ENCODE results near the gene NSUN7.

Gene NSUN7

DNA sequence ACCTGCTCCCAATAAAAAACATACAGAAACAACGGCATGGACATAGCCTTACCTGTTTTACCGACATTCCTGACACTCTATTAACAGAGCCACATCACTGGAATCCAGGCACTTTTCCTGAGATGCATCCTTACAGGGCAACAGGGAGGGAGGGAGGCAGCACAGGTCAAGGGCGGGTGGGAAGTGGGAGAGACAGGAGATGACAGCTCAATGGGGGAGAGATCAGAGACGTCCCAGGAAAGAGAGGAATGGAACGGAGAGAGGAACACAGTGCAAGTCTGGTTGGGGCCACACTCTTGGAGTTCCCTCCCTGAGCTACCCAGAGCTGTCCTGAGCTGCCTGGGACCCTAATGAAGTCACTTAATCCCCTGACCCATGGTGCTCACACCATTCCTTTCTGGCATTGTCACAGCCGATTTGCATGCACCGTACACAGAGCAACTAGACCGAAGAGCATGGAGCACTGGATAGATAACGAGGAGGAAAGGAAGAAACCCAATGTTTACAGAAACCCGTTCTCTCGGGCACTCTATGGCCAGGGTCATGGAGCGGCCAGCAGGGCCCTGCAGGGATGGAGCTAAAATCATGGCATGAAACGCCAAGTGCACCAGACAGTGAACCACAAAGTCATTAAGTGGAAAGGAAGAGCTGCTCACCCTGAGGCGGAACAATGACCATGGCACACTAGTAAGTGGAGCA lies 93.1 kb downstream of the NSUN7 start:
- H3K4me1 ChIP-seq (ENCODE audit: control insufficient read depth, insufficient read depth, low read length): no peaks in the 10 kb centered on the region
- no peaks in the 10 kb centered on the region for H3K36me3 ChIP-seq (ENCODE audit: control insufficient read depth, insufficient read depth, low read length)
- H3K27me3 ChIP-seq (ENCODE audit: control insufficient read depth, insufficient read depth, low read length): no peaks in the 10 kb centered on the region
- no peak overlapping the region for H3K4me3 ChIP-seq (ENCODE audit: low read length)
- no peaks in the 10 kb centered on the region for H3K9me3 ChIP-seq (ENCODE audit: control insufficient read depth, low read length)
- H3K9ac ChIP-seq (ENCODE audit: low read length): no peak overlapping the region

DNA sequence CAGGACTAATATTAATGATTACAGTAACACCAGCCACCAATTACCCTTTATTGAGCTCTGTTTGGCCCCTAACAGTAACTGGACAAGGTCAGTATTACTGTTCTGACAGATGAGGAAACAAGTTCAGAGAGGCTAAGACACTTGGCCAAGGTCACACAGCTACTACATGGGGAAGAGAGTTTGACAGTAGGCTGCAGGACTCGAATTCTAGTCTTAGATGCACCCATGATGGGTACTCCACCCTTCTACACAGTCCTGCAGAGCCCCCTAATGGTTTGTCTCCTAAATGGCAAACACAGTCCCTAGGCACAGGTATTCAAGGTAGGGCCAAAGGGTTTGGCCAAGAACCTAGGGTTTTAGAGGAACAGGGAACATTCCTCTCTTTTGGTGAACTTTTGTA lies 93.9 kb downstream of the NSUN7 start:
- Histone ChIP-seq H3K4me3 (ENCODE audit: low read length) (no peak overlapping the region), H3K27me3 (ENCODE audit: control insufficient read depth, insufficient read depth, low read length) (no peaks in the 10 kb centered on the region), H3K4me1 (ENCODE audit: control insufficient read depth, insufficient read depth, low read length) (no peaks in the 10 kb centered on the region), H3K9me3 (ENCODE audit: control insufficient read depth, low read length) (no peaks in the 10 kb centered on the region), H3K36me3 (ENCODE audit: control insufficient read depth, insufficient read depth, low read length) (no peaks in the 10 kb centered on the region), H3K9ac (ENCODE audit: low read length) (no peak overlapping the region)

DNA sequence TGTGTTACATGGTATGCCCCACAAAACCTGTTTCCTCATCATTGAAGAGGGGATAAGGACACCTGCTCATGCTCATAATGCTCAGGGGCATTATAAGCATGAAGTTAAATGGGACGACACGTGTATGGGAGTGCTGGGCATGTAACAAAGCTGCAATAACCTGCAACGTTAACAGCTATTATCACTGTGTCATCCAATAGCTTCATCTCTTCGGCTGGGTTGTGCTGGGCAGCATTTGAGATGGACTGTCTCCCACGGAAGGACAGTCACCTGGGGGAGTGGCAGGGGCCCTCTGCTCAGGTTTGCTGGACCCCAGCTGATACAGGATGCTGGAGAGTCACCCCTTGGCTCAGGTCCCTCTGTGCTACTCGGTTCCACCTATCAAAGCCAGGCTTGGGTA lies 94.5 kb downstream of the NSUN7 start:
- Histone ChIP-seq H3K4me1 (ENCODE audit: control insufficient read depth, insufficient read depth, low read length) (no peaks in the 10 kb centered on the region), H3K36me3 (ENCODE audit: control insufficient read depth, insufficient read depth, low read length) (no peaks in the 10 kb centered on the region), H3K27me3 (ENCODE audit: control insufficient read depth, insufficient read depth, low read length) (no peaks in the 10 kb centered on the region), H3K4me3 (ENCODE audit: low read length) (no peak overlapping the region), H3K9me3 (ENCODE audit: control insufficient read depth, low read length) (no peaks in the 10 kb centered on the region), H3K9ac (ENCODE audit: low read length) (no peak overlapping the region)

DNA sequence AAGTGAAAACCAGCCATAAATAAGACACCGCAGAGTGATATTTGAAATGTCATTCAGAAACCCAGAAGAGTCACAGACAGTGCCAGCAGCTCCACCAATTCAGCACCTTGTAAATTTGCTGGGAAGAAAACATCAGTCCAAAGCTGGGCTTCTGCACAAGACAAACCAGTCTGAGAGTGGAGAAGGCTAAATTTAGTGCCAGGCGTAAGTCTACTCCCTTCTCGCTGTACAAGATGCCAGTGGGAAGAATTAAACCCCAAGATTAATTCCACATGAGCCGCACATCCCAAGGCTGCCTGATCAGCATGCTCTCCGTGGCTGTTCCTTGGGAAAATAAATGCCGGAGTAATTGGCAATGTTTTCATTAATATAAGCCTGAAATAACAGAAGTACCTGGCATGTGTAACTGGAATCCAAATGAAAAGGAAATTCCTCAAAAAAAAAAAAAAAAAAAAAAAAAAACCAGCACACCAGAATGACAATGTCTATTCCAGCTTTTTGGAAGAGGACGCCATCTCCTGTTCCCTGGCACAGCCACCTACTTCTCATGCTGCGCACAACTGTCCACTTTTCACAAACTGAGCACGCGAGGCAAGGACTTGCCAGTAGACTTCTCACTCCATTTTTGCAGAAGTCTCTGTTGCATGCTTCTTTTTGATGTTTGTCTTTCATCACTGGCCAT lies 95.5 kb downstream of the NSUN7 start:
- no peaks in the 10 kb centered on the region for H3K36me3 ChIP-seq (ENCODE audit: control insufficient read depth, insufficient read depth, low read length)
- H3K9me3 ChIP-seq (ENCODE audit: control insufficient read depth, low read length): no peaks in the 10 kb centered on the region
- H3K4me1 ChIP-seq (ENCODE audit: control insufficient read depth, insufficient read depth, low read length): no peaks in the 10 kb centered on the region
- H3K4me3 ChIP-seq (ENCODE audit: low read length): no peak overlapping the region
- H3K9ac ChIP-seq (ENCODE audit: low read length): no peak overlapping the region
- H3K27me3 ChIP-seq (ENCODE audit: control insufficient read depth, insufficient read depth, low read length): no peaks in the 10 kb centered on the region

DNA sequence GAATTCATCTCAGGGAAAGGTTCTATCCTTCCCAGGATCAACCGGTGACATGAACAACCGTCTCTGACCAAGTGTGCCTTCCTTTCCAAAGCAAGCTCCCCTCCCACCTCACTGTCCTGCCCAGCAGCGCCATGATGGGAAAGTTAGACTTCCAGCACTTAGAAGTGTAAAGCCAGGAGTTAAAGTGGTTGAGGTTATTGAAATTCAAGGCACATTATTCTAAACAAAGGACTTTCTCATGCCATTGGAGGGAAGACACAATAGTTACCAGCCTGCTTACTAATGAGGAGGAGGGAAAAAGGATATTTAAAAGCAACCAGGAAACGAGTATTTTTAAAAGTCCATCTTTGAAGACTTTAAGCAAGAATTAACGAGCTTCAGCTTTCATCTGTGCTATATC lies 96.8 kb downstream of the NSUN7 start:
- H3K9me3 ChIP-seq (ENCODE audit: control insufficient read depth, low read length): no peaks in the 10 kb centered on the region
- no peak overlapping the region for H3K9ac ChIP-seq (ENCODE audit: low read length)
- H3K4me3 ChIP-seq (ENCODE audit: low read length): no peak overlapping the region
- no peaks in the 10 kb centered on the region for H3K27me3 ChIP-seq (ENCODE audit: control insufficient read depth, insufficient read depth, low read length)
- no peaks in the 10 kb centered on the region for H3K36me3 ChIP-seq (ENCODE audit: control insufficient read depth, insufficient read depth, low read length)
- no peaks in the 10 kb centered on the region for H3K4me1 ChIP-seq (ENCODE audit: control insufficient read depth, insufficient read depth, low read length)

DNA sequence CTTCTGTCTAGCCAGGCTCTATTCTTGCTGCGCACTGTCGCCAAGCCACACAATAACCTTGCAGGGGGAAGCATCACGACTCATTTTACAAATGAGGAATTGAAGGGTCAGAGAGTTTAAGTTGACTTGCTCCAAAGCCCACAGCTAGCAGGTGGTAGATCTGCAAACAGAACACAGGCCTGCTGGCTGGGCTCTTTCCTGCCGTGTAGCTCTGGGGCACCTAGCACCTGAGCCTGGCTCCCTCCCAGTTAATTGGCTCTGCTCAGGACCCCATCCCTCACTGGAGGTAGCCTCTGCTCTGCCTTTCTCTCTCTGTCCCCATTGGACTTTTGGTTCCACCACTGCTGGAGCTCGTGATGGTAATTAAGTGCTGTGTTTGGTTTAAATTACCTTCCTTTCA lies 98.5 kb downstream of the NSUN7 start:
- Histone ChIP-seq H3K9me3 (ENCODE audit: control insufficient read depth, low read length) (no peaks in the 10 kb centered on the region), H3K9ac (ENCODE audit: low read length) (no peak overlapping the region), H3K27me3 (ENCODE audit: control insufficient read depth, insufficient read depth, low read length) (no peaks in the 10 kb centered on the region), H3K36me3 (ENCODE audit: control insufficient read depth, insufficient read depth, low read length) (no peaks in the 10 kb centered on the region), H3K4me3 (ENCODE audit: low read length) (no peak overlapping the region), H3K4me1 (ENCODE audit: control insufficient read depth, insufficient read depth, low read length) (no peaks in the 10 kb centered on the region)

DNA sequence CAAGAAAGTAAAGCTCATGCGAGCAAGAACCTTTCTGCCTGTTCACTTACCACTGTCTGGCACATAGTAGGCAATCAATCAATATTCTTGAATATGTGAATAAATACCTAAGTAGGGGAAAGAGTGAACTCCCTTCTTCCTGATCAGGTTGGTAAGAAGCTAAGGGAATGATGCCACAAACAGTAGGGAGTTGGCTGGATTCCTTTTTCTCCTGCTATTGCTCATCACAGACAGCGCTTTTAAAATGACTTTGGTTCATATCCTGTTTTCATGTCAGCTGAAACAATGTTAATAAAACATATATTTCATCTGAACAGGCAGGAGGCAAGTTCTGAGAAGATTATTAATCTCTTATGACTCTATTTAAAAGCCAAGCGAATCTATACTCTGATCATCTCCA lies 99.2 kb downstream of the NSUN7 start:
- H3K9ac ChIP-seq (ENCODE audit: low read length): no peak overlapping the region
- H3K36me3 ChIP-seq (ENCODE audit: control insufficient read depth, insufficient read depth, low read length): no peaks in the 10 kb centered on the region

DNA sequence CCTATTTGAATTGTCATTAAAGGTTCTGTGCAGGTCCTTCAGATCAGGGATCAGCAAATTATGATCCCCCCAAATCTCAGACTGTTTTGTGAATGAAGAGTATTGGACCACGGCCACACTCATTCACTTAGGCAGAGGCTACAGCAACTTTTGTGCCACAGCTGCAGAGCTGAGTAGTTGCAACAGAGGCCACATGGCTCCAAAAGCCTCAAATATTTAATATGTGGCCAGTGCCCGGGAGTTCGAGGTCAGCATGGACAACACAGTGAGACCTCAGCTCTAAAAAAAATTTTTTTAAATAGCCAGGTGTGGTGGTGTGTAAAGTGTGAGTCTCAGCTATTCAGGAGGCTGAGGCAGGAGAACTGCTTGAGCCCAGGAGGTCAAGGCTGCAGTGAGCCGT lies 100.7 kb downstream of the NSUN7 start:
- no peak overlapping the region for H3K4me3 ChIP-seq (ENCODE audit: low read length)
- H3K9me3 ChIP-seq (ENCODE audit: control insufficient read depth, low read length): no peaks in the 10 kb centered on the region
- no peaks in the 10 kb centered on the region for H3K4me1 ChIP-seq (ENCODE audit: control insufficient read depth, insufficient read depth, low read length)
- no peaks in the 10 kb centered on the region for H3K27me3 ChIP-seq (ENCODE audit: control insufficient read depth, insufficient read depth, low read length)
- no peaks in the 10 kb centered on the region for H3K36me3 ChIP-seq (ENCODE audit: control insufficient read depth, insufficient read depth, low read length)
- H3K9ac ChIP-seq (ENCODE audit: low read length): no peak overlapping the region

More for the DNA sequence above, 99.2 kb downstream of the NSUN7 start:
- Histone ChIP-seq H3K27me3 (ENCODE audit: control insufficient read depth, insufficient read depth, low read length) (no peaks in the 10 kb centered on the region), H3K9me3 (ENCODE audit: control insufficient read depth, low read length) (no peaks in the 10 kb centered on the region), H3K4me3 (ENCODE audit: low read length) (no peak overlapping the region), H3K4me1 (ENCODE audit: control insufficient read depth, insufficient read depth, low read length) (no peaks in the 10 kb centered on the region)

DNA sequence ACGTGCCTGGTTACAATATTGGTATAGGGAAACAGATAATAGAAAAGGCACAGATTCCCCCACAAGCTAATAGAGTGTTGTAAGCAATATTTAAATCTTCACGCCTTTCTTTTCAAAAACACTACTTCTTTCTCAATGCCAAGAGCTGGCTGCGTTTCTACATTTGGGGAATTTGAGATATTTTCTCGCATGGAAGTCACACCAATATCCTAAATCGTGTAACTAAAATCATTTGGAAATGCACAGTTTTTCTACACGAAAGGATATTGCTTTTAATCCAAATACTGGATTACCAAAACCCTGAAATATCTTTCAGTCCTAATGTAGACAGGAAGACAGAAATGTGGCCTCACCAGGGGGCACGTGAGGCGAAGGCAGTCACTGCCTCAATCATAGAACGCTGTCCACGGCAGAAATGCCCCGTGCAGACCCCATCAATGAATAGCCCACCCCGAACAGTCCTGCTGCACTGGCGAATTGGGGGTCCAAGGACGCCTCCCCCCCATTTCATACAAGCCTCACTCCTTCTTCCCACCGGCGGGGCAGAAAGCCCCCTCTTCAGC lies 106.6 kb downstream of the NSUN7 start:
- H3K4me3 ChIP-seq (ENCODE audit: low read length): no peak overlapping the region
- peaks cover 4% of the 10 kb centered on the region for H3K27me3 ChIP-seq (ENCODE audit: control insufficient read depth, insufficient read depth, low read length)
- no peaks in the 10 kb centered on the region for H3K9me3 ChIP-seq (ENCODE audit: control insufficient read depth, low read length)
- H3K4me1 ChIP-seq (ENCODE audit: control insufficient read depth, insufficient read depth, low read length): no peaks in the 10 kb centered on the region
- no peaks in the 10 kb centered on the region for H3K36me3 ChIP-seq (ENCODE audit: control insufficient read depth, insufficient read depth, low read length)
- H3K9ac ChIP-seq (ENCODE audit: low read length): no peak overlapping the region

DNA sequence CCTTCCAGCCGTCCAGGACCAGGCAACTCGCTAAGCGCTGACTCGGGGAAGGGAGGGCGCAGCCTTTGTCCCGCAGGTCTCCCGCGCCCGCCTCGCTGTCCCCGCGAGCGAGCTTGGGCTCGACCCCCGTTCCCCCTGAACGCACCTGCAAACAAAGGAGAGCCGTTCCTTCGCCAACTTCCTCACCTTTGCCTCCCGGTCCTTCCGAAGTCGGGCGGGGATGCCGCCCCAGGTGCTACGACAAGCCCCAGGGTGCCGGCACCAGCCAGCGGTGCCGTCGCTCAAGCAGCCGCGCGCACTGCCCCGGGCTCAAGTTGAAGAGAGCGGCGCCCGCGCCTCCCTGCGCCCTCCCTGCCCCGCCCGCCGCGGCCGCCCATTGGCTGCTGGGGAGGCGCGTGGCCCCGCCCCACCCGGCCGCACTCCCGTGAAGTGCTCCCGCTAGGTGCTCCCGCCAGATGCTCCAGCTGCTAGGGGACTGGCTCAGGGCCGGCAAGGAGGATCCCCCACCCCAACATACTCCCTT lies 107.1 kb downstream of the NSUN7 start:
- Histone ChIP-seq H3K9me3 (ENCODE audit: control insufficient read depth, low read length) (no peaks in the 10 kb centered on the region), H3K36me3 (ENCODE audit: control insufficient read depth, insufficient read depth, low read length) (no peaks in the 10 kb centered on the region), H3K27me3 (ENCODE audit: control insufficient read depth, insufficient read depth, low read length) (peaks cover 4% of the 10 kb centered on the region), H3K4me3 (ENCODE audit: low read length) (no peak overlapping the region), H3K9ac (ENCODE audit: low read length) (no peak overlapping the region), H3K4me1 (ENCODE audit: control insufficient read depth, insufficient read depth, low read length) (no peaks in the 10 kb centered on the region)

DNA sequence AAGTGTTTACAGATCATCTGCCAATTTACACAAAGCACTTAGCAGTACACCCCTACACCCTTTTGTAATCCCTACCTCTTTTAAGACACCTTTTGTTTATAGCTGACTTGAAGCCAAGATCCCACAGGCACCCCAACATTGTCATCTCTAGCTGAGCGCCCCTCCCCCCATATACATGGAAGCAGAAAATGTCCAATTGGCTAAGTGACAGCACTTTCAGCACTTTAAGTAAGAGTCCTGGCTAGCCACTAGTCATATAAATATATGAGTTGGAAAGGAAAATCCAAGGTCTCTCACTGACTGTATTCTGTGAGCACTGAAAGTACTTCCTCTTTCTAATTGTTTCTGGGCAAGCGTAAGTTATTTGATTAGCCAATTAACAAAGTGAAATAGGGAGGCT lies 108.2 kb downstream of the NSUN7 start:
- Histone ChIP-seq H3K36me3 (ENCODE audit: control insufficient read depth, insufficient read depth, low read length) (no peaks in the 10 kb centered on the region), H3K27me3 (ENCODE audit: control insufficient read depth, insufficient read depth, low read length) (peaks cover 4% of the 10 kb centered on the region), H3K9me3 (ENCODE audit: control insufficient read depth, low read length) (no peaks in the 10 kb centered on the region), H3K4me1 (ENCODE audit: control insufficient read depth, insufficient read depth, low read length) (no peaks in the 10 kb centered on the region), H3K9ac (ENCODE audit: low read length) (no peak overlapping the region), H3K4me3 (ENCODE audit: low read length) (no peak overlapping the region)

DNA sequence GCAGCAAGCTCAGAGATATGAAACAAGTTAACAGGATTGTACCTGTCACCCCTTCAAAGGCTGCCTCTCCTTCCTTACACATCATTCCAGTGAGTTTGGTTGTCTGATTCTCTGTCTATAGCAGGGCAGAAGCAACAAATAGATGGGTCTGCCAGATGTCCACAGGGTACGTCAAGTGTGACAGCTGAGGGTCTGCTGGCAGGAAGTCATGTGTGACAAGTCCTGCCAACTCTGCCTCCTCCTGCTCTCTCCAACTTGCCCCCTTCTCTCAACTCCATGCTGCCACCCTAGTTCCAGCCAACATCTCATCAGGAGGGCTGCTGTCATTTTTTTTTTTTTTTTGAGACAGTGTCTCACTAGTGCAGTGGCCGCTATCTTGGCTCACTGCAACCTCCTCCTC lies 109.2 kb downstream of the NSUN7 start:
- H3K9ac ChIP-seq (ENCODE audit: low read length): no peak overlapping the region
- no peaks in the 10 kb centered on the region for H3K4me1 ChIP-seq (ENCODE audit: control insufficient read depth, insufficient read depth, low read length)

More for the DNA sequence above, 109.2 kb downstream of the NSUN7 start:
- Histone ChIP-seq H3K9me3 (ENCODE audit: control insufficient read depth, low read length) (no peaks in the 10 kb centered on the region), H3K27me3 (ENCODE audit: control insufficient read depth, insufficient read depth, low read length) (peaks cover 4% of the 10 kb centered on the region), H3K4me3 (ENCODE audit: low read length) (no peak overlapping the region), H3K36me3 (ENCODE audit: control insufficient read depth, insufficient read depth, low read length) (no peaks in the 10 kb centered on the region)
